KMS-11 (cell line): ENCODE measurements around the gene TLR1.
"Not testable (repeated sequence)": the region's sequence is repeated elsewhere in the genome, so short reads cannot be mapped to it uniquely, and the experiment has no call there.

Source experiments
- H2AFZ ChIP-seq: fragments of 200-600 bp; sonication (generic); 2 replicates; pipeline ENCODE4 v1.6.1; 2016; ENCODE audit warnings: antibody characterized with exemption, mixed run types, low read depth
- H3K27ac ChIP-seq: fragments of 200-600 bp; sonication (generic); 2 replicates; pipeline ENCODE4 v1.6.1; 2016; ENCODE audit warnings: mild to moderate bottlenecking, mixed run types
- H3K27me3 ChIP-seq: fragments of 200-600 bp; sonication (generic); 2 replicates; pipeline ENCODE4 v1.6.1; 2017; ENCODE audit warnings: mild to moderate bottlenecking, low read depth, mixed run types, moderate library complexity; ENCODE audit not compliant: insufficient read depth
- H3K36me3 ChIP-seq: fragments of 200-600 bp; sonication (generic); 2 replicates; pipeline ENCODE4 v1.6.1; 2017; ENCODE audit warnings: mild to moderate bottlenecking, mixed run types; ENCODE audit not compliant: insufficient read depth
- H3K4me1 ChIP-seq: fragments of 200-600 bp; sonication (generic); 2 replicates; pipeline ENCODE4 v1.6.1; 2016; ENCODE audit warnings: mild to moderate bottlenecking, low read depth, mixed run types; ENCODE audit not compliant: poor library complexity, severe bottlenecking
- H3K4me2 ChIP-seq: fragments of 200-600 bp; sonication (generic); 2 replicates; pipeline ENCODE4 v1.7.0; 2016; ENCODE audit warnings: mild to moderate bottlenecking, mixed run types
- H3K4me3 ChIP-seq: fragments of 200-600 bp; sonication (generic); IDR thresholded peaks from 2 replicates; pipeline ENCODE4 v1.6.1; 2017; ENCODE audit warnings: low read depth, low read length, mixed read lengths; ENCODE audit not compliant: insufficient read depth
- H3K79me2 ChIP-seq: fragments of 200-600 bp; sonication (generic); 2 replicates; pipeline ENCODE4 v1.6.1; 2016; ENCODE audit warnings: low read depth, mixed run types; ENCODE audit not compliant: insufficient read depth
- H3K9ac ChIP-seq: fragments of 200-600 bp; sonication (generic); 2 replicates; pipeline ENCODE4 v1.6.1; 2016; ENCODE audit warnings: mild to moderate bottlenecking, mixed run types
- H4K20me1 ChIP-seq: fragments of 200-600 bp; sonication (generic); 2 replicates; pipeline ENCODE4 v1.6.1; 2016; ENCODE audit warnings: mild to moderate bottlenecking, mixed run types; ENCODE audit not compliant: insufficient read depth
- TF ChIP-seq, protein P1 (sequence below): fragments of 200-600 bp; sonication (generic); conservative IDR thresholded peaks from 2 replicates; pipeline ENCODE4 v1.6.1; 2017; ENCODE audit warnings: low read depth, mild to moderate bottlenecking, antibody characterized with exemption, low read length, moderate library complexity, mixed read lengths

TLR1 gene

DNA sequence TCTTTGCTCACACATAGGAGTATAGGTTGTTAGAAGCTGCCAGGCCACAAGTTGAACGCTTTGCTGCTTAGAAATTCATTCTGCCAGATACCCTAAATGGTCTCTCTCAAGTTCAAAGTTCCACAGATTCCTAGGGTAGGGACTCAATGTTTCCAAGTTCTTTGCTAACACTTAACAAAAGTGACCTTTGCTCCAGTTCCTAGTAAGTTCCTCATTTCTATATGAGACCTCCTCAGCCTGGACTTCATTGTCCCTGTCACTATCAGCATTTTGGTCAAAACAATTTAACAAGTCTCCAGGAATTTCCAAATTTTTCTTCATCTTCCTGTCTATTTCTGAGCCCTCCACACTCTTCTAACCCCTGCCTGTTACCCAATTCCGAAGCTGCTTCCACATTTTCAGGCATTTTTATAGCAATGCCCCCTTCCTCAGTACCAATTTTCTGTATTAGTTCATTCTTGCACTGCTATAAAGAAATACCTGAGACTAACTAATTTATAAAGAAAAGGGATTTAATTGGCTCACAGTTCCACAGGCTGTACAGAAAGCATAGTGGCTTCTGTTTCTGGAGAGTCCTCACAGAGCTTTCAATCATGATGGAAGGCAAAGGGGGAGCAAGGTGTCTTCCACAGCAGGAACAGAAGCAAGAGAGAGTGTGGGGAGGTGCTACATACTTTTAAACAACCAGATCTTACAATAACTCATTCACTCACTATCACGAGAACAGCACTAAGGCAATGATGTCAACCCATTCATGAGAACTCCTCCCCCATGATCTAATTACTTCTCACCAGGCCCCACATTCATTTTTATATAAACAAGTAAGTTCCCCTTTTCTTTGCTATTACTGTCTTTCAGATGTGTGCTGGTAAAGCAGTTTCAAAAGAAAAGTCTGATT lies 11.5 kb upstream of the TLR1 start:
- no peaks in the 10 kb centered on the region for H3K36me3 ChIP-seq
- no peaks in the 10 kb centered on the region for H3K79me2 ChIP-seq
- H3K27ac ChIP-seq: no peak overlapping the region
- H2AFZ ChIP-seq: no peak overlapping the region
- H4K20me1 ChIP-seq: no peaks in the 10 kb centered on the region
- no peak overlapping the region for H3K4me3 ChIP-seq
- no peaks in the 10 kb centered on the region for H3K27me3 ChIP-seq
- H3K4me1 ChIP-seq: peaks cover 8% of the 10 kb centered on the region
- TF ChIP-seq, protein P1, sequence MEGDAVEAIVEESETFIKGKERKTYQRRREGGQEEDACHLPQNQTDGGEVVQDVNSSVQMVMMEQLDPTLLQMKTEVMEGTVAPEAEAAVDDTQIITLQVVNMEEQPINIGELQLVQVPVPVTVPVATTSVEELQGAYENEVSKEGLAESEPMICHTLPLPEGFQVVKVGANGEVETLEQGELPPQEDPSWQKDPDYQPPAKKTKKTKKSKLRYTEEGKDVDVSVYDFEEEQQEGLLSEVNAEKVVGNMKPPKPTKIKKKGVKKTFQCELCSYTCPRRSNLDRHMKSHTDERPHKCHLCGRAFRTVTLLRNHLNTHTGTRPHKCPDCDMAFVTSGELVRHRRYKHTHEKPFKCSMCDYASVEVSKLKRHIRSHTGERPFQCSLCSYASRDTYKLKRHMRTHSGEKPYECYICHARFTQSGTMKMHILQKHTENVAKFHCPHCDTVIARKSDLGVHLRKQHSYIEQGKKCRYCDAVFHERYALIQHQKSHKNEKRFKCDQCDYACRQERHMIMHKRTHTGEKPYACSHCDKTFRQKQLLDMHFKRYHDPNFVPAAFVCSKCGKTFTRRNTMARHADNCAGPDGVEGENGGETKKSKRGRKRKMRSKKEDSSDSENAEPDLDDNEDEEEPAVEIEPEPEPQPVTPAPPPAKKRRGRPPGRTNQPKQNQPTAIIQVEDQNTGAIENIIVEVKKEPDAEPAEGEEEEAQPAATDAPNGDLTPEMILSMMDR: no peak
- H3K9ac ChIP-seq: no peak overlapping the region
- no peak overlapping the region for H3K4me2 ChIP-seq

DNA sequence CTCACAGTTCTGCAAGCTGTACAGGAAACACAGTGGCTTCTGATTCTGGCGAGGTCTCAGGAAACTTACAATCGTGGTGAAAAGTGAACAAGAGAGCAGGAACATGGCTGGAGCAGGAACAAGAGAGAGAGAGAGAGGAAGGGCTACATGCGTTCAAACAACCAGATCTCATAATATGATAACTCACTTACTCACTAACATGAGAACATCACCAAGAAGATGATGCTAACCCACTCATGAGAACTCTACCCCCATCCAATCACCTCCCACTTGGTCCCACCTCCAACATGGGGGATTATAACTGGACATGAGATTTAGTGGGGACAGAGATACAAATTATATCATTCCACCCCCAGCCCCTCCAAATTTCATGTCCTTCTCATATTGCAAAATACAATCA lies 9.8 kb upstream of the TLR1 start:
- Histone ChIP-seq H3K4me2 (no peak overlapping the region), H2AFZ (no peak overlapping the region), H3K79me2 (no peaks in the 10 kb centered on the region), H3K9ac (no peak overlapping the region), H3K4me1 (peaks cover 2% of the 10 kb centered on the region), H4K20me1 (no peaks in the 10 kb centered on the region), H3K27ac (no peak overlapping the region), H3K36me3 (no peaks in the 10 kb centered on the region), H3K27me3 (no peaks in the 10 kb centered on the region), H3K4me3 (no peak overlapping the region)
- TF ChIP-seq, protein P1: no peak

DNA sequence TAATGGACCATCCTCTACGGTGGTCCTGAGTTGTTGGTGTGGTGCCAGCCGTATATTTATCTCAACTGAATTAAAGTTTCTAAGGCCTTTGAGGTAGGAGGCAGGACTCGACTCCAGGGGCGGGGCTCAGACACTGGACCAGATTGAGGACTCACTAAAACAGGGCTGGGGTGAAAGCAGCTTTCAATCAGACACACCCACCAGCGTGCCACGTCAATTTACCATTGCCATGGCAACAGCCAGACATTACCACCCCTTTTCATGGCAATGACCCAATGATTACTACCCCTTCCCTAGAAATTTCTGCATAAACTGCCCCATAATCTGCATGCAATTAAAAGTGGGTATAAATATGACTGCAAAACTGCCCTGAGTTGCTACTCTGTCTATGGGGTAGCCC lies 6.7 kb upstream of the TLR1 start:
- H3K4me1 ChIP-seq: no peaks in the 10 kb centered on the region

DNA sequence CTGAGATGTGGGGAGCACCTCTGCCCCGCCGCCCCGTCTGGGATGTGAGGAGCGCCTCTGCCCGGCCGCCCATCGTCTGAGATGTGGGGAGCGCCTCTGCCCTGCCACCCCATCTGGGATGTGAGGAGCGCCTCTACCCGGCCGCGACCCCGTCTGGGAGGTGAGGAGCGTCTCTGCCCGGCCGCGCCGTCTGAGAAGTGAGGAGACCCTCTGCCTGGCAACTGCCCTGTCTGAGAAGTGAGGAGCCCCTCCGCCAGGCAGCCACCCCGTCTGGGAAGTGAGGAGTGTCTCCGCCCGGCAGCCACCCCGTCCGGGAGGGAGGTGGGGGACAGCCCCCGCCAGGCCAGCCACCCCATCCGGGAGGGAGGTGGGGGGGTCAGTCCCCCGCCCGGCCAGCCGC lies 2.9 kb upstream of the TLR1 start:
- H3K79me2 ChIP-seq, H3K36me3 ChIP-seq, H3K9ac ChIP-seq, H3K27ac ChIP-seq, H4K20me1 ChIP-seq, H2AFZ ChIP-seq, H3K4me3 ChIP-seq, H3K4me2 ChIP-seq, H3K27me3 ChIP-seq: not testable (repeated sequence)
- peaks cover 30% of the 10 kb centered on the region for H3K4me1 ChIP-seq

More for the DNA sequence above, 6.7 kb upstream of the TLR1 start:
- TF ChIP-seq, protein P1: no peak
- no peak overlapping the region for H3K4me3 ChIP-seq
- no peak overlapping the region for H3K9ac ChIP-seq
- no peak overlapping the region for H3K4me2 ChIP-seq
- no peak overlapping the region for H3K27ac ChIP-seq
- no peaks in the 10 kb centered on the region for H3K27me3 ChIP-seq
- H3K79me2 ChIP-seq: no peaks in the 10 kb centered on the region
- no peak overlapping the region for H2AFZ ChIP-seq
- no peaks in the 10 kb centered on the region for H4K20me1 ChIP-seq
- H3K36me3 ChIP-seq: no peaks in the 10 kb centered on the region

DNA sequence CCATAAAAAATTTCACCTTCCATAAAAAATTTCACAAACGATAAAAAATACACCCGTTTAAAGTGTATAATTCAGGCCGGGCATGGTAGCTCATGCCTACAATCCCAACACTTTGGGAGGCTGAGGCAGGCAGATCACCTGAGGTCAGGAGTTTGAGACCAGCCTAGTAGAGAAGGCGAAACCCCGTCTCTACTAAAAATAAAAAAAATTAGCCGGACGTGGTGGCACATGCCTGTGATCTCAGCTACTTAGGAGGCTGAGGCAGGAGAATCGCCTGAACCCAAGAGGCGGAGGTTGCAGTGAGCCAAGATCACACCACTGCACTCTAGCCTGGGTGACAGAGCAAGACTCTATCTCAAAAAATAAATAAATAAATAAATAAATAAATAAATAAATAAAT lies 1.7 kb upstream of the TLR1 start:
- H3K4me2 ChIP-seq: peak overlapping the region; percentile 78; the same call in 1 of the 2 replicates
- not testable (repeated sequence) for H3K27me3 ChIP-seq, H3K9ac ChIP-seq, H3K36me3 ChIP-seq, H3K79me2 ChIP-seq, H4K20me1 ChIP-seq, H3K27ac ChIP-seq, H2AFZ ChIP-seq, H3K4me3 ChIP-seq
- H3K4me1 ChIP-seq: peaks cover 30% of the 10 kb centered on the region
